Duodenal mucosa (tissue), 2 donors: ENCODE data around the gene DIRAS2.
A peak's percentile ranks its signal among the peaks of the same experiment; 100 is the strongest.
"Not testable (repeated sequence)": the region's sequence is repeated elsewhere in the genome, so short reads cannot be mapped to it uniquely, and the experiment has no call there.

ENCODE experiments used
- H3K27ac ChIP-seq: one replicate; pipeline ENCODE4 v1.7.0; 2013; ENCODE audit warnings: low read depth, low read length
- H3K27me3 ChIP-seq, 2 donors: one replicate each; pipeline ENCODE4 v1.7.0; 2013; ENCODE audit warnings: low read length in 2 of 2, control low read depth in 1 of 2; ENCODE audit not compliant: insufficient read depth in 2 of 2, control insufficient read depth in 1 of 2
- H3K36me3 ChIP-seq, 2 donors: one replicate each; pipeline ENCODE4 v1.7.0; 2013; ENCODE audit warnings: low read length in 2 of 2, control low read depth in 1 of 2; ENCODE audit not compliant: insufficient read depth in 2 of 2, control insufficient read depth in 1 of 2
- H3K4me1 ChIP-seq, 2 donors: one replicate each; pipeline ENCODE4 v1.7.0; 2013; ENCODE audit warnings: low read length in 2 of 2, control low read depth in 1 of 2; ENCODE audit not compliant: insufficient read depth in 2 of 2, control insufficient read depth in 1 of 2
- H3K4me3 ChIP-seq, 2 donors: one replicate each; pipeline ENCODE4 v1.7.0; 2013; ENCODE audit warnings: low read length in 2 of 2, low read depth in 1 of 2
- H3K9ac ChIP-seq, 2 donors: one replicate each; pipeline ENCODE4 v1.7.0; 2013; ENCODE audit warnings: low read length in 2 of 2, low read depth in 1 of 2
- H3K9me3 ChIP-seq, 2 donors: one replicate each; pipeline ENCODE4 v1.7.0; 2013; ENCODE audit warnings: low read length in 2 of 2, control low read depth in 1 of 2; ENCODE audit not compliant: control insufficient read depth in 1 of 2

Gene DIRAS2

GRCh38 chr9:90642570-90643539, at the start of gene DIRAS2:
DIRAS2 (minus strand) TSS chr9:90642824; CDS start chr9:90613827, 28,997 bp downstream.
- H3K4me3 ChIP-seq = peak within 1 kb of the TSS; percentile 61 to 72
- peaks cover 0 to 8% of the 10 kb centered on the region in 2 donors for H3K4me1 ChIP-seq
- H3K9ac ChIP-seq = peak within 1 kb of the TSS; percentile 12 to 31
- peaks cover 6 to 27% of the 10 kb centered on the region in 2 donors for H3K27me3 ChIP-seq
- H3K27ac ChIP-seq = no peak within 1 kb of the TSS
- H3K9me3 ChIP-seq = no peaks in the 10 kb centered on the region
- no peaks in the 10 kb centered on the region for H3K36me3 ChIP-seq

- Histone ChIP-seq H3K36me3 (no peaks in the 10 kb centered on the region), H3K9me3 (no peaks in the 10 kb centered on the region), H3K9ac (no peak overlapping the region), H3K4me1 (no peaks in the 10 kb centered on the region), H3K27me3 (no peaks in the 10 kb centered on the region), H3K27ac (no peak overlapping the region), H3K4me3 (no peak overlapping the region)
Measured at GRCh38 chr9:90684736-90685135, 42.1 kb upstream of the DIRAS2 start.

- no peak overlapping the region for H3K27ac ChIP-seq
- no peak overlapping the region for H3K4me3 ChIP-seq
Measured at GRCh38 chr9:90684106-90684505, 41.5 kb upstream of the DIRAS2 start.

GRCh38 chr9:90680534-90680933, 37.9 kb upstream of the DIRAS2 start:
- Histone ChIP-seq H3K4me1 (no peaks in the 10 kb centered on the region), H3K27ac (no peak overlapping the region), H3K36me3 (no peaks in the 10 kb centered on the region), H3K9ac (no peak overlapping the region), H3K4me3 (no peak overlapping the region), H3K27me3 (no peaks in the 10 kb centered on the region), H3K9me3 (no peaks in the 10 kb centered on the region)

More at GRCh38 chr9:90684106-90684505, 41.5 kb upstream of the DIRAS2 start:
- H3K36me3 ChIP-seq = no peaks in the 10 kb centered on the region
- H3K4me1 ChIP-seq = no peaks in the 10 kb centered on the region
- no peaks in the 10 kb centered on the region for H3K27me3 ChIP-seq
- no peaks in the 10 kb centered on the region for H3K9me3 ChIP-seq
- no peak overlapping the region for H3K9ac ChIP-seq

GRCh38 chr9:90665072-90665471, 22.4 kb upstream of the DIRAS2 start:
- Histone ChIP-seq H3K4me3 (no peak overlapping the region), H3K9me3 (no peaks in the 10 kb centered on the region), H3K4me1 (no peaks in the 10 kb centered on the region), H3K36me3 (no peaks in the 10 kb centered on the region), H3K9ac (no peak overlapping the region), H3K27ac (no peak overlapping the region), H3K27me3 (peaks cover 0 to 12% of the 10 kb centered on the region in 2 donors)

- no peaks in the 10 kb centered on the region for H3K4me1 ChIP-seq
- no peaks in the 10 kb centered on the region for H3K27me3 ChIP-seq
- no peak overlapping the region for H3K4me3 ChIP-seq
- H3K27ac ChIP-seq = no peak overlapping the region
- no peaks in the 10 kb centered on the region for H3K36me3 ChIP-seq
- no peaks in the 10 kb centered on the region for H3K9me3 ChIP-seq
- no peak overlapping the region for H3K9ac ChIP-seq
Measured at GRCh38 chr9:90659650-90660364, 17.2 kb upstream of the DIRAS2 start.

- Histone ChIP-seq H3K27me3 (no peaks in the 10 kb centered on the region), H3K36me3 (no peaks in the 10 kb centered on the region), H3K4me1 (no peaks in the 10 kb centered on the region), H3K9ac (no peak overlapping the region), H3K9me3 (no peaks in the 10 kb centered on the region), H3K4me3 (no peak overlapping the region), H3K27ac (no peak overlapping the region)
Measured at GRCh38 chr9:90658783-90659182, 16.2 kb upstream of the DIRAS2 start.

GRCh38 chr9:90658181-90658580, 15.6 kb upstream of the DIRAS2 start:
- no peaks in the 10 kb centered on the region for H3K36me3 ChIP-seq
- H3K27ac ChIP-seq = no peak overlapping the region
- H3K9ac ChIP-seq = no peak overlapping the region
- no peaks in the 10 kb centered on the region for H3K9me3 ChIP-seq
- no peak overlapping the region for H3K4me3 ChIP-seq
- no peaks in the 10 kb centered on the region for H3K4me1 ChIP-seq
- no peaks in the 10 kb centered on the region for H3K27me3 ChIP-seq

GRCh38 chr9:90656876-90657275, 14.3 kb upstream of the DIRAS2 start:
- not testable (repeated sequence) for H3K36me3 ChIP-seq, H3K4me1 ChIP-seq, H3K9me3 ChIP-seq, H3K9ac ChIP-seq, H3K4me3 ChIP-seq, H3K27ac ChIP-seq, H3K27me3 ChIP-seq

GRCh38 chr9:90651246-90651645, 8.6 kb upstream of the DIRAS2 start:
- no peak overlapping the region for H3K9ac ChIP-seq
- H3K4me1 ChIP-seq = no peaks in the 10 kb centered on the region

More at GRCh38 chr9:90651246-90651645, 8.6 kb upstream of the DIRAS2 start:
- H3K4me3 ChIP-seq = no peak overlapping the region
- H3K27me3 ChIP-seq = peaks cover 0 to 2% of the 10 kb centered on the region in 2 donors
- H3K9me3 ChIP-seq = peaks cover 5 to 8% of the 10 kb centered on the region in 2 donors
- H3K36me3 ChIP-seq = no peaks in the 10 kb centered on the region
- no peak overlapping the region for H3K27ac ChIP-seq
